HepG2 (cell line): Measurements from ENCODE around the gene DUS2. TPM values are rescaled to one million over a fixed set of nuclear protein-coding genes. Genes with fewer than 3 reads are reported as not detected.
A peak's percentile ranks its signal among the peaks of the same experiment; 100 is the strongest.

Experiments
- ARID5B ChIP-seq: IDR thresholded peaks from 2 replicates; pipeline ENCODE4 v1.4.0; 2020; ENCODE audit warnings: mild to moderate bottlenecking, missing genetic modification reagents
- BCL6 ChIP-seq: IDR thresholded peaks from 2 replicates; pipeline ENCODE4 v1.6.1; 2016; ENCODE audit warnings: missing genetic modification reagents, missing compliant biosample characterization
- CBX5 ChIP-seq: sonication (generic); formaldehyde crosslinking; IDR thresholded peaks from 2 replicates; pipeline ENCODE4 v1.4.0; 2020; ENCODE audit warnings: missing genetic modification reagents, borderline replicate concordance
- EED ChIP-seq: sonication (generic); formaldehyde crosslinking; IDR thresholded peaks from 2 replicates; pipeline ENCODE4 v1.5.0; 2020; ENCODE audit warnings: mild to moderate bottlenecking, missing genetic modification reagents
- FOXP4 ChIP-seq: sonication (generic); formaldehyde crosslinking; IDR thresholded peaks from 2 replicates; pipeline ENCODE4 v1.4.0; 2020; ENCODE audit warnings: missing genetic modification reagents
- GTF2F1 ChIP-seq: fragments of 150-350 bp; IDR thresholded peaks from 2 replicates; pipeline ENCODE4 v1.6.1; 2014; ENCODE audit warnings: low read length
- KDM1A ChIP-seq: IDR thresholded peaks from 2 replicates; pipeline ENCODE4 v1.6.1; 2016; ENCODE audit warnings: missing compliant biosample characterization
- KLF11 ChIP-seq: IDR thresholded peaks from 2 replicates; pipeline ENCODE4 v1.6.1; 2016; ENCODE audit warnings: missing compliant biosample characterization
- NCOA5 ChIP-seq: sonication (generic); formaldehyde crosslinking; IDR thresholded peaks from 2 replicates; pipeline ENCODE4 v1.4.0; 2020; ENCODE audit warnings: missing genetic modification reagents
- SNRNP70 ChIP-seq: fragments of 200-400 bp; formaldehyde crosslinking; IDR thresholded peaks from 2 replicates; pipeline ENCODE4 v1.6.1; 2017; ENCODE audit warnings: mild to moderate bottlenecking, low read depth, low read length, moderate library complexity
- TARDBP ChIP-seq: sonication (generic); formaldehyde crosslinking; IDR thresholded peaks from 2 replicates; pipeline ENCODE4 v1.8.0; 2022; ENCODE audit warnings: mild to moderate bottlenecking, missing genetic modification reagents
- TBP ChIP-seq: sonication (generic); formaldehyde crosslinking; IDR thresholded peaks from 2 replicates; pipeline ENCODE4 v1.5.0; 2020; ENCODE audit warnings: missing genetic modification reagents
- ZBTB7A ChIP-seq: sonication (generic); formaldehyde crosslinking; IDR thresholded peaks from 2 replicates; pipeline ENCODE4 v1.8.0; 2022; ENCODE audit warnings: mild to moderate bottlenecking, missing genetic modification reagents
- ZFP41 ChIP-seq: sonication (generic); formaldehyde crosslinking; IDR thresholded peaks from 2 replicates; pipeline ENCODE4 v1.4.0; 2020; ENCODE audit warnings: mild to moderate bottlenecking, missing genetic modification reagents, borderline replicate concordance
- ZNF280B ChIP-seq: sonication (generic); formaldehyde crosslinking; IDR thresholded peaks from 2 replicates; pipeline ENCODE4 v1.5.0; 2020; ENCODE audit warnings: missing genetic modification reagents, mild to moderate bottlenecking, borderline replicate concordance
- ZNF530 ChIP-seq: sonication (generic); formaldehyde crosslinking; IDR thresholded peaks from 2 replicates; pipeline ENCODE4 v1.5.0; 2020; ENCODE audit warnings: low read depth, mild to moderate bottlenecking, missing genetic modification reagents
- ZNF687 ChIP-seq: sonication (generic); formaldehyde crosslinking; IDR thresholded peaks from 2 replicates; pipeline ENCODE4 v1.5.1; 2020; ENCODE audit warnings: mild to moderate bottlenecking, missing genetic modification reagents, moderate library complexity
- polyA plus RNA-seq, 8 experiments: library from polyadenylated mRNA; depleted of rRNA in 3 of 8; stranded (reverse) in 7 of 8; unstranded in 1 of 8; fragments of >200 nt; fragmentation: Illumina TruSeq in 4 of 8; extraction: Trizol in 4 of 8; gene quantifications; 2 replicates each; pipeline versions ENCODE4 v1.2.1 to v1.2.3, GENCODE V29; 2011 to 2016; ENCODE audit warnings: low read depth in 4 of 8, missing spikeins in 1 of 8, mixed read lengths in 1 of 8; ENCODE audit not compliant: insufficient read depth in 1 of 8
- total RNA-seq, 5 experiments: library from RNA; depleted of rRNA; stranded (reverse); fragments of >200 nt; fragmentation: Illumina TruSeq; extraction: Trizol; gene quantifications; 2 replicates each; pipeline ENCODE4 v1.2.3, GENCODE V29; 2016; ENCODE audit warnings: low read depth in 1 of 5

Gene DUS2
- total and polyA plus RNA-seq, 2 of the 13 experiments (the other 11 are each of a cell fraction or from before 2014, with no cell fraction given): 17.8 to 25.1 TPM

- TF ChIP-seq TARDBP (CRISPR knock-in tag) (no peak), GTF2F1 (no peak), ZNF687 (CRISPR knock-in tag) (peak; percentile 36), KDM1A (CRISPR knock-in tag) (no peak), BCL6 (peak; percentile 5; the same call in 1 of the 2 replicates), SNRNP70 (no peak), EED (CRISPR knock-in tag) (peak; percentile 91; the same call in 1 of the 2 replicates), FOXP4 (CRISPR knock-in tag) (no peak), ARID5B (CRISPR knock-in tag) (no peak), ZFP41 (CRISPR knock-in tag) (no peak), KLF11 (CRISPR knock-in tag) (no peak), ZNF280B (CRISPR knock-in tag) (peak; percentile 79; the same call in 1 of the 2 replicates), CBX5 (CRISPR knock-in tag) (no peak), ZNF530 (CRISPR knock-in tag) (no peak), ZBTB7A (CRISPR knock-in tag) (no peak; the same call in 1 of the 2 replicates), NCOA5 (no peak), TBP (CRISPR knock-in tag) (no peak)
Observed at GRCh38 chr16:68085259-68086071, 62.4 kb downstream of the DUS2 start, which contains the start of gene NFATC3 (continued).
